HEK293 (cell line): ENCODE data around the gene RND1.

Experiments
- CTCF ChIA-PET: fragments of 350-600 bp; formaldehyde crosslinking; extraction: SDS; loops from one replicate; lab custom pipeline; 2021; ENCODE audit warnings: antibody characterized with exemption; lab: Yijun Ruan, JAX
- POLR2A ChIA-PET: fragments of 300-600 bp; formaldehyde crosslinking; extraction: SDS; loops from one replicate; lab custom pipeline; 2020; ENCODE audit warnings: antibody characterized with exemption, inconsistent platforms; lab: Yijun Ruan, JAX
- H3K27ac ChIP-seq: fragments of 200-500 bp; sonication (Bioruptor generic); 2 replicates; pipeline ENCODE4 v1.5.1; 2014; ENCODE audit warnings: low read depth, low read length, control low read depth, inconsistent platforms; ENCODE audit errors: extremely low read depth
- H3K36me3 ChIP-seq, 2 experiments: fragments of 200-500 bp in 1 of 2; sonication (Bioruptor generic) in 1 of 2; 1 replicate in 1 of 2; 2 replicates in 1 of 2; pipeline ENCODE4 v1.5.1; 2014 to 2017; ENCODE audit warnings: inconsistent platforms in 2 of 2, low read length in 2 of 2; ENCODE audit not compliant: control insufficient read depth in 2 of 2, insufficient read depth in 1 of 2
- H3K4me1 ChIP-seq: fragments of 200-500 bp; sonication (Bioruptor generic); 2 replicates; pipeline ENCODE4 v1.5.1; 2014; ENCODE audit warnings: mild to moderate bottlenecking, low read length, inconsistent platforms; ENCODE audit not compliant: control insufficient read depth, insufficient read depth
- H3K4me3 ChIP-seq: 2 replicates; pipeline ENCODE4 v1.5.1; 2011; ENCODE audit warnings: low read depth, mild to moderate bottlenecking, control low read depth, low read length, moderate library complexity
- H3K9me3 ChIP-seq: fragments of 200-500 bp; sonication (Bioruptor generic); 2 replicates; pipeline ENCODE4 v1.5.1; 2014; ENCODE audit warnings: low read depth, low read length, inconsistent platforms; ENCODE audit not compliant: control insufficient read depth, insufficient read depth
- HOXD13 ChIP-seq: sonication (generic); formaldehyde crosslinking; IDR thresholded peaks from 2 replicates; pipeline ENCODE4 v1.8.0; 2022; ENCODE audit warnings: missing genetic modification reagents, borderline replicate concordance
- MYNN ChIP-seq: fragments of 450-650 bp; formaldehyde crosslinking; IDR thresholded peaks from 2 replicates; pipeline ENCODE4 v1.5.1; 2016; ENCODE audit warnings: missing biosample characterization, missing genetic modification characterization, borderline replicate concordance
- SP3 ChIP-seq: fragments of 450-650 bp; formaldehyde crosslinking; IDR thresholded peaks from 2 replicates; pipeline ENCODE4 v1.5.1; 2016; ENCODE audit warnings: missing biosample characterization, missing genetic modification characterization
- ZNF10 ChIP-seq: fragments of 450-650 bp; formaldehyde crosslinking; IDR thresholded peaks from 2 replicates; pipeline ENCODE4 v1.5.1; 2017; ENCODE audit warnings: missing biosample characterization, missing genetic modification characterization
- ZNF350 ChIP-seq: fragments of 450-650 bp; formaldehyde crosslinking; IDR thresholded peaks from 2 replicates; pipeline ENCODE4 v1.5.0; 2017; ENCODE audit warnings: missing biosample characterization, mild to moderate bottlenecking, missing genetic modification characterization
- ZNF354C ChIP-seq: fragments of 450-650 bp; formaldehyde crosslinking; IDR thresholded peaks from 2 replicates; pipeline ENCODE4 v1.5.1; 2016; ENCODE audit warnings: missing biosample characterization, missing genetic modification characterization, low read depth, borderline replicate concordance
- ZNF426 ChIP-seq: fragments of 450-650 bp; formaldehyde crosslinking; IDR thresholded peaks from 2 replicates; pipeline ENCODE4 v1.5.1; 2017; ENCODE audit warnings: missing biosample characterization, missing genetic modification characterization, mild to moderate bottlenecking, inconsistent platforms, moderate library complexity
- ZNF501 ChIP-seq: fragments of 450-650 bp; formaldehyde crosslinking; IDR thresholded peaks from 2 replicates; pipeline ENCODE4 v1.5.1; 2016; ENCODE audit warnings: missing biosample characterization, missing genetic modification characterization
- ZNF600 ChIP-seq: fragments of 450-650 bp; formaldehyde crosslinking; IDR thresholded peaks from 2 replicates; pipeline ENCODE4 v1.5.1; 2016; ENCODE audit warnings: missing biosample characterization, missing genetic modification characterization
- ZNF623 ChIP-seq: fragments of 450-650 bp; formaldehyde crosslinking; IDR thresholded peaks from 2 replicates; pipeline ENCODE4 v1.5.1; 2016; ENCODE audit warnings: missing biosample characterization, missing genetic modification characterization
- ZNF658 ChIP-seq: fragments of 450-650 bp; formaldehyde crosslinking; IDR thresholded peaks from 2 replicates; pipeline ENCODE4; 2016; ENCODE audit warnings: missing biosample characterization, missing genetic modification characterization
- ZNF792 ChIP-seq: fragments of 450-650 bp; formaldehyde crosslinking; IDR thresholded peaks from 2 replicates; pipeline ENCODE4 v1.5.1; 2016; ENCODE audit warnings: missing biosample characterization, missing genetic modification characterization
- ZNF830 ChIP-seq: fragments of 450-650 bp; IDR thresholded peaks from 2 replicates; pipeline ENCODE4 v1.5.0; 2018; ENCODE audit warnings: missing biosample characterization, missing genetic modification characterization, low read depth, mild to moderate bottlenecking, moderate library complexity
- ZSCAN23 ChIP-seq: fragments of 450-650 bp; formaldehyde crosslinking; IDR thresholded peaks from 2 replicates; pipeline ENCODE4 v1.5.1; 2016; ENCODE audit warnings: missing biosample characterization, missing genetic modification characterization
- TF ChIP-seq, protein P1 (sequence below): fragments of 450-650 bp; formaldehyde crosslinking; IDR thresholded peaks from 2 replicates; pipeline ENCODE4 v1.5.1; 2016; ENCODE audit warnings: missing biosample characterization, missing genetic modification characterization
- TF ChIP-seq, protein P2 (sequence below): sonication (generic); formaldehyde crosslinking; IDR thresholded peaks from 2 replicates; pipeline ENCODE4 v1.8.1; 2022; ENCODE audit warnings: mild to moderate bottlenecking, moderate library complexity, missing genetic modification reagents
- TF ChIP-seq, protein P3 (sequence below): fragments of 450-650 bp; formaldehyde crosslinking; IDR thresholded peaks from 2 replicates; pipeline ENCODE4 v1.5.1; 2017; ENCODE audit warnings: missing biosample characterization, missing genetic modification characterization
- TF ChIP-seq, protein P4 (sequence below): fragments of 450-650 bp; formaldehyde crosslinking; IDR thresholded peaks from 2 replicates; pipeline ENCODE4 v1.5.0; 2017; ENCODE audit warnings: missing biosample characterization, missing genetic modification characterization, borderline replicate concordance
- TF ChIP-seq, protein P5 (sequence below): fragments of 450-650 bp; formaldehyde crosslinking; IDR thresholded peaks from 2 replicates; pipeline ENCODE4 v1.5.1; 2017; ENCODE audit warnings: missing biosample characterization, missing genetic modification characterization

Gene RND1

DNA sequence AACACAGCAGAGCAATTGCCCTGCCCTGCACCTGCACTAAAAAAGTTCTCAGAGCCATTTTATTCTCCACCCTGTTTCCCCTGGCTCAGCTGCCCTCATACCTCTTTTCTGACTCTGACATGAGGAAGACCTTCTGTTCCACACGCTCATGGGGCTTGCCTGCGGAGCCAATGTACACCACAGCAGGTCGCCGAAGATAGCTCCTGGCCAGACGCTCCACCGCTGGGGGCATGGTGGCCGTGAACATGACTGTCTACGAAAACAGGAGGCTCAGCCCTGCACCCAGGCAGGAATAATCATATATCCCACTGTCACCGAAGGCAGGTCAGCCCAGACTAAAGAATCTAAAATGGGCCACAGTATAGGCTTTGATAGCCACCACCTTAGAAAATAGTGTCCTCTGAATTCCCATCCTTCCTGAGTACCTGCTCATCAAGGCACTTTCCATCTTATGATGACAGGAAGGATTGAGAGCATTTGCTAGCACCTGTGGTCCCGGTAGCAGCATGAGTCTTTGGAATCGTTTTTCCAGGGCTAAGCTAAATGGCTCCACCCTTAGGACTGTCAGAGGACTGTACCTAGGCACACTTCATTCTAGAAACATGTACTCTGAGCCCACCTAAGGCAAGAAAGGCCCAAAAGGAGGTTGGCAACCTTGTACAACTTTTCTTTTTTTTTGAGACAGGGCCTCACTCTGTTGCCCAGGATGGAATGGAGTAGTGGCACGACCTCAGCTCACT lies 33.2 kb downstream of the RND1 start:
- Histone ChIP-seq H3K27ac (no peak overlapping the region), H3K36me3 (peaks cover 32 to 95% of the 10 kb centered on the region in 2 experiments), H3K4me3 (no peak overlapping the region), H3K4me1 (no peaks in the 10 kb centered on the region), H3K9me3 (no peaks in the 10 kb centered on the region)
- CTCF ChIA-PET: interaction anchor here (0.7 to 2.1 kb wide), 5 partner anchors 15 to 89 kb away, joined by 3 to 10 read pairs (median 4); partner anchors contain the start of gene CACNB3
- POLR2A ChIA-PET: interaction anchor here (1.6 kb wide), 1 partner anchor 13 kb away, joined by 4 read pairs; no protein-coding TSS in a partner anchor
- TF ChIP-seq, protein P1, sequence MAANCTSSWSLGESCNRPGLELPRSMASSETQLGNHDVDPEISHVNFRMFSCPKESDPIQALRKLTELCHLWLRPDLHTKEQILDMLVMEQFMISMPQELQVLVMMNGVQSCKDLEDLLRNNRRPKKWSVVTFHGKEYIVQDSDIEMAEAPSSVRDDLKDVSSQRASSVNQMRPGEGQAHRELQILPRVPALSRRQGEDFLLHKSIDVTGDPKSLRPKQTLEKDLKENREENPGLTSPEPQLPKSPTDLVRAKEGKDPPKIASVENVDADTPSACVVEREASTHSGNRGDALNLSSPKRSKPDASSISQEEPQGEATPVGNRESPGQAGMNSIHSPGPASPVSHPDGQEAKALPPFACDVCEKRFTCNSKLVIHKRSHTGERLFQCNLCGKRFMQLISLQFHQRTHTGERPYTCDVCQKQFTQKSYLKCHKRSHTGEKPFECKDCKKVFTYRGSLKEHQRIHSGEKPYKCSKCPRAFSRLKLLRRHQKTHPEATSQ (tag by site-specific recombination): no peak
- TF ChIP-seq, protein P2, sequence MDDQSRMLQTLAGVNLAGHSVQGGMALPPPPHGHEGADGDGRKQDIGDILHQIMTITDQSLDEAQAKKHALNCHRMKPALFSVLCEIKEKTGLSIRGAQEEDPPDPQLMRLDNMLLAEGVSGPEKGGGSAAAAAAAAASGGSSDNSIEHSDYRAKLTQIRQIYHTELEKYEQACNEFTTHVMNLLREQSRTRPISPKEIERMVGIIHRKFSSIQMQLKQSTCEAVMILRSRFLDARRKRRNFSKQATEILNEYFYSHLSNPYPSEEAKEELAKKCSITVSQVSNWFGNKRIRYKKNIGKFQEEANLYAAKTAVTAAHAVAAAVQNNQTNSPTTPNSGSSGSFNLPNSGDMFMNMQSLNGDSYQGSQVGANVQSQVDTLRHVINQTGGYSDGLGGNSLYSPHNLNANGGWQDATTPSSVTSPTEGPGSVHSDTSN (CRISPR knock-in tag): no peak
- TF ChIP-seq ZNF10 (tag by site-specific recombination): no peak
- TF ChIP-seq, protein P3, sequence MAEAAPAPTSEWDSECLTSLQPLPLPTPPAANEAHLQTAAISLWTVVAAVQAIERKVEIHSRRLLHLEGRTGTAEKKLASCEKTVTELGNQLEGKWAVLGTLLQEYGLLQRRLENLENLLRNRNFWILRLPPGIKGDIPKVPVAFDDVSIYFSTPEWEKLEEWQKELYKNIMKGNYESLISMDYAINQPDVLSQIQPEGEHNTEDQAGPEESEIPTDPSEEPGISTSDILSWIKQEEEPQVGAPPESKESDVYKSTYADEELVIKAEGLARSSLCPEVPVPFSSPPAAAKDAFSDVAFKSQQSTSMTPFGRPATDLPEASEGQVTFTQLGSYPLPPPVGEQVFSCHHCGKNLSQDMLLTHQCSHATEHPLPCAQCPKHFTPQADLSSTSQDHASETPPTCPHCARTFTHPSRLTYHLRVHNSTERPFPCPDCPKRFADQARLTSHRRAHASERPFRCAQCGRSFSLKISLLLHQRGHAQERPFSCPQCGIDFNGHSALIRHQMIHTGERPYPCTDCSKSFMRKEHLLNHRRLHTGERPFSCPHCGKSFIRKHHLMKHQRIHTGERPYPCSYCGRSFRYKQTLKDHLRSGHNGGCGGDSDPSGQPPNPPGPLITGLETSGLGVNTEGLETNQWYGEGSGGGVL (tag by site-specific recombination): no peak
- no peak for TF ChIP-seq HOXD13 (CRISPR knock-in tag)
- TF ChIP-seq ZNF354C (tag by site-specific recombination): no peak
- TF ChIP-seq ZNF350 (tag by site-specific recombination): no peak
- no peak for TF ChIP-seq ZNF426
- TF ChIP-seq SP3 (tag by site-specific recombination): no peak
- TF ChIP-seq ZSCAN23 (tag by site-specific recombination): no peak
- TF ChIP-seq MYNN (tag by site-specific recombination): no peak
- TF ChIP-seq ZNF600 (tag by site-specific recombination): no peak
- TF ChIP-seq ZNF830 (tag by site-specific recombination): no peak
- TF ChIP-seq ZNF658 (tag by site-specific recombination): no peak
- no peak for TF ChIP-seq ZNF623
- no peak for TF ChIP-seq ZNF792
- no peak for TF ChIP-seq ZNF501 (tag by site-specific recombination)
- TF ChIP-seq, protein P4, sequence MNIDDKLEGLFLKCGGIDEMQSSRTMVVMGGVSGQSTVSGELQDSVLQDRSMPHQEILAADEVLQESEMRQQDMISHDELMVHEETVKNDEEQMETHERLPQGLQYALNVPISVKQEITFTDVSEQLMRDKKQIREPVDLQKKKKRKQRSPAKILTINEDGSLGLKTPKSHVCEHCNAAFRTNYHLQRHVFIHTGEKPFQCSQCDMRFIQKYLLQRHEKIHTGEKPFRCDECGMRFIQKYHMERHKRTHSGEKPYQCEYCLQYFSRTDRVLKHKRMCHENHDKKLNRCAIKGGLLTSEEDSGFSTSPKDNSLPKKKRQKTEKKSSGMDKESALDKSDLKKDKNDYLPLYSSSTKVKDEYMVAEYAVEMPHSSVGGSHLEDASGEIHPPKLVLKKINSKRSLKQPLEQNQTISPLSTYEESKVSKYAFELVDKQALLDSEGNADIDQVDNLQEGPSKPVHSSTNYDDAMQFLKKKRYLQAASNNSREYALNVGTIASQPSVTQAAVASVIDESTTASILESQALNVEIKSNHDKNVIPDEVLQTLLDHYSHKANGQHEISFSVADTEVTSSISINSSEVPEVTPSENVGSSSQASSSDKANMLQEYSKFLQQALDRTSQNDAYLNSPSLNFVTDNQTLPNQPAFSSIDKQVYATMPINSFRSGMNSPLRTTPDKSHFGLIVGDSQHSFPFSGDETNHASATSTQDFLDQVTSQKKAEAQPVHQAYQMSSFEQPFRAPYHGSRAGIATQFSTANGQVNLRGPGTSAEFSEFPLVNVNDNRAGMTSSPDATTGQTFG: no peak
- TF ChIP-seq, protein P5, sequence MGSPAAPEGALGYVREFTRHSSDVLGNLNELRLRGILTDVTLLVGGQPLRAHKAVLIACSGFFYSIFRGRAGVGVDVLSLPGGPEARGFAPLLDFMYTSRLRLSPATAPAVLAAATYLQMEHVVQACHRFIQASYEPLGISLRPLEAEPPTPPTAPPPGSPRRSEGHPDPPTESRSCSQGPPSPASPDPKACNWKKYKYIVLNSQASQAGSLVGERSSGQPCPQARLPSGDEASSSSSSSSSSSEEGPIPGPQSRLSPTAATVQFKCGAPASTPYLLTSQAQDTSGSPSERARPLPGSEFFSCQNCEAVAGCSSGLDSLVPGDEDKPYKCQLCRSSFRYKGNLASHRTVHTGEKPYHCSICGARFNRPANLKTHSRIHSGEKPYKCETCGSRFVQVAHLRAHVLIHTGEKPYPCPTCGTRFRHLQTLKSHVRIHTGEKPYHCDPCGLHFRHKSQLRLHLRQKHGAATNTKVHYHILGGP: no peak
